Fibroblast of lung (primary cell): Measurements from ENCODE around the gene WDR41.

ENCODE experiments used
- EZH2 ChIP-seq: IDR thresholded peaks from 2 replicates; pipeline ENCODE4 v1.5.1; 2012; ENCODE audit warnings: low read length, control low read depth, mild to moderate bottlenecking; ENCODE audit errors: missing control alignments
- TF ChIP-seq, protein P1 (sequence below), 2 donors: IDR thresholded peaks in 1 of 2; conservative IDR thresholded peaks in 1 of 2; 1 replicate in 1 of 2; 2 replicates in 1 of 2; pipeline ENCODE4 v1.5.1; 2011 to 2012; ENCODE audit warnings: low read length in 2 of 2, control low read depth in 1 of 2, inconsistent platforms in 1 of 2, low read depth in 1 of 2, mild to moderate bottlenecking in 1 of 2

DNA sequence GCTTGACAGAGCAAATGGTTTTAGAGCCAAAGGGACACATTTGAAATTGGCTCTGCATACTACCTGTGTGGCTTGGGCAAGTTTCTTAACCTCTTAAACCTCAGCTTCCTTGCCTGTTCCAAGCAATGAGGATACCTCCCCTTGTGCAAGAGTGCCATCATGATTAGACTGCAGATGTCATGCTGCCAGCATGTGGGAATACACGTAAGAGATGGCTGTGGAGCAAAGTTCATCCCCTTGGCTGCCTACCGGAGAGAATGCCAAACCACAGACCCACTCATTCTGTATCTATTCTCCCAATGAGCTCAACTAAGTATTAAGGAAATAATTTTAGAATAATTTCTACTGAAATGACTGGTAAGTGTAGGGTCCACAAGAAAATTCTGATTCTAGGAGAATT lies 101.3 kb downstream of the WDR41 start:
- TF ChIP-seq, protein P1, sequence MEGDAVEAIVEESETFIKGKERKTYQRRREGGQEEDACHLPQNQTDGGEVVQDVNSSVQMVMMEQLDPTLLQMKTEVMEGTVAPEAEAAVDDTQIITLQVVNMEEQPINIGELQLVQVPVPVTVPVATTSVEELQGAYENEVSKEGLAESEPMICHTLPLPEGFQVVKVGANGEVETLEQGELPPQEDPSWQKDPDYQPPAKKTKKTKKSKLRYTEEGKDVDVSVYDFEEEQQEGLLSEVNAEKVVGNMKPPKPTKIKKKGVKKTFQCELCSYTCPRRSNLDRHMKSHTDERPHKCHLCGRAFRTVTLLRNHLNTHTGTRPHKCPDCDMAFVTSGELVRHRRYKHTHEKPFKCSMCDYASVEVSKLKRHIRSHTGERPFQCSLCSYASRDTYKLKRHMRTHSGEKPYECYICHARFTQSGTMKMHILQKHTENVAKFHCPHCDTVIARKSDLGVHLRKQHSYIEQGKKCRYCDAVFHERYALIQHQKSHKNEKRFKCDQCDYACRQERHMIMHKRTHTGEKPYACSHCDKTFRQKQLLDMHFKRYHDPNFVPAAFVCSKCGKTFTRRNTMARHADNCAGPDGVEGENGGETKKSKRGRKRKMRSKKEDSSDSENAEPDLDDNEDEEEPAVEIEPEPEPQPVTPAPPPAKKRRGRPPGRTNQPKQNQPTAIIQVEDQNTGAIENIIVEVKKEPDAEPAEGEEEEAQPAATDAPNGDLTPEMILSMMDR (conservative IDR thresholded peaks at IDR 0.05 in 1 of 2, IDR thresholded peaks at IDR 0.05 in 1 of 2; ENCODE audit: low read depth in 1 of 2, low read length in 2 of 2) = no peak
- no peak for TF ChIP-seq EZH2
